Lower leg skin (tissue), 4 donors: Measurements from ENCODE around the gene BSPRY. TPM values are rescaled to one million over a fixed set of nuclear protein-coding genes. Genes with fewer than 3 reads are reported as not detected.
"Not testable (repeated sequence)": the region's sequence is repeated elsewhere in the genome, so short reads cannot be mapped to it uniquely, and the experiment has no call there.

ENCODE experiments used
- DNase-seq, 2 donors: peaks; one replicate each; pipeline ENCODE4 v3.0.0-alpha.2; 2019; ENCODE audit warnings: low spot score in 2 of 2
- H3K4me3 ChIP-seq: fragments of 200-600 bp; sonication (generic); 2 replicates; pipeline ENCODE4 v1.5.1; 2017; ENCODE audit warnings: mild to moderate bottlenecking, low read depth; ENCODE audit not compliant: poor library complexity, severe bottlenecking
- POLR2A ChIP-seq, 2 donors: fragments of 450-650 bp; IDR thresholded peaks; one replicate each; pipeline ENCODE4 v1.6.1; 2016 to 2017; ENCODE audit warnings: antibody characterized with exemption in 2 of 2, mild to moderate bottlenecking in 1 of 2, moderate library complexity in 1 of 2
- WGBS, 2 donors: methylation state at CpG; one replicate each; pipeline ENCODE4 v1.1.5; 2018; 5-methylcytosine and 5-hydroxymethylcytosine counted together
- intact Hi-C: fragments of 100-400 bp; cut with DNase I; formaldehyde crosslinking; loops from one replicate; pipeline ENCODE4 v1.15.0; 2023; ENCODE audit warnings: low total_unique reads
- total RNA-seq, 4 donors: library from RNA; depleted of rRNA; stranded (reverse); fragments of >200 nt; gene quantifications; one replicate each; pipeline ENCODE4 v1.1.0, GENCODE V29; 2016
- TF ChIP-seq, protein P1 (sequence below), 3 donors: fragments of 450-650 bp; IDR thresholded peaks; one replicate each; pipeline ENCODE4 v1.5.1; 2016; ENCODE audit warnings: antibody characterized with exemption in 3 of 3, mild to moderate bottlenecking in 3 of 3, moderate library complexity in 2 of 3

BSPRY gene
- total RNA-seq, 4 donors from 2014 or later: 36.9 to 56.9 (median 43.4) TPM

DNA sequence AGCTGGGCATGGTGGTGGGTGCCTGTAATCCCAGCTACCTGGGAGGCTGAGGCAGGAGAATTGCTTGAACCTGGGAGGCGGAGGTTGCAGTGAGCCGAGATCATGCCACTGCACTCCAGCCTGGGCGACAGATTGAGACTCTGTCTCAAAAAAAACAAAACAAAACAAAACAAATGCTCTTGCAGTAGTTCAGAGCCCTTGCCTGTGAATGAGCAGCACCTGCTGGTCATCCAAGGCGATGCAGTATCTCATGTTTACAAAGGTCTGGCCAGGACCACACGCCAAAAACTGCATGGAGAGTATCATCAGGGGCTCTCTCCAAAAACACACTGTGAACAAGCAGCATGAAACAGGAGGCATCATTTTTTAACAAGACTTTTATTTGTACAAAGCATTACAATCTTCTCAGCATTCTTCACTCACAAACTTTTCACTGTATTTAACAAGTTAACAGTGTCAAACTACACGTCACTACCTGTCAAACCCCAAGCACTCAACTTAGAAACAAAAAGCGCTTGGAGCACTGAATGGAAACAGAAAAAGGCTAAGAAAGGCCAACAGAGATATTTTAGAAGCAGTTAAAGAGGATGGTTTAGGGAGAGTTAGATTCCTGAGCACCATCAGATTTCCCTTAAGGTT lies 57.7 kb downstream of the BSPRY start:
- TF ChIP-seq, protein P1, sequence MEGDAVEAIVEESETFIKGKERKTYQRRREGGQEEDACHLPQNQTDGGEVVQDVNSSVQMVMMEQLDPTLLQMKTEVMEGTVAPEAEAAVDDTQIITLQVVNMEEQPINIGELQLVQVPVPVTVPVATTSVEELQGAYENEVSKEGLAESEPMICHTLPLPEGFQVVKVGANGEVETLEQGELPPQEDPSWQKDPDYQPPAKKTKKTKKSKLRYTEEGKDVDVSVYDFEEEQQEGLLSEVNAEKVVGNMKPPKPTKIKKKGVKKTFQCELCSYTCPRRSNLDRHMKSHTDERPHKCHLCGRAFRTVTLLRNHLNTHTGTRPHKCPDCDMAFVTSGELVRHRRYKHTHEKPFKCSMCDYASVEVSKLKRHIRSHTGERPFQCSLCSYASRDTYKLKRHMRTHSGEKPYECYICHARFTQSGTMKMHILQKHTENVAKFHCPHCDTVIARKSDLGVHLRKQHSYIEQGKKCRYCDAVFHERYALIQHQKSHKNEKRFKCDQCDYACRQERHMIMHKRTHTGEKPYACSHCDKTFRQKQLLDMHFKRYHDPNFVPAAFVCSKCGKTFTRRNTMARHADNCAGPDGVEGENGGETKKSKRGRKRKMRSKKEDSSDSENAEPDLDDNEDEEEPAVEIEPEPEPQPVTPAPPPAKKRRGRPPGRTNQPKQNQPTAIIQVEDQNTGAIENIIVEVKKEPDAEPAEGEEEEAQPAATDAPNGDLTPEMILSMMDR (IDR thresholded peaks at IDR 0.05): peak in 1 of 3 donors; percentile 70
- peak in 1 of 2 donors; percentile 51 for DNase-seq
- 24 to 26% methylated on average over 7 of the region's 7 CpGs for WGBS, 2 donors
- intact Hi-C loops: loop anchor here (5.0 kb wide), 1 partner anchor 100 kb away; no protein-coding TSS in a partner anchor
- H3K4me3 ChIP-seq: not testable (repeated sequence)

DNA sequence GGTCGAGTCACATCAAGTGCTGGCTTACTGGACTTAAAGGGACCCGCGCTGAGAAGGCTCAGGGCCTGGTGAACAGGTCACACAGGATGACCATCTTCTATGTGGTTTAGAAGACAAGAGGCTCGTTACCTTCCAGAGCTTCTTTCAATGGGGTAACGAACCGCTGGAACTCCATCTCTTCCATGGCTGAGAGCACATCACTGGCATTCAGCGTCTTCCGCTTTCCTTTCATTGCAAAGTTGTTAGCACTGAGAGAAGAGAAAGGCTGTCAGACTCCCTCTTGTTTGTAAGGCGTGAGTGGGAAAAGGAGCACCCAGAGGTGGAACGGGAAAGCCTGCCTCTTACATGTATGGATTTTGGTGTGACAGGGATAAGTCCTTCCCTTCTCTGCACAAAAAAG lies 60.1 kb downstream of the BSPRY start:
- H3K4me3 ChIP-seq: peak overlapping the region; percentile 75
- 34 to 37% methylated on average over 10 of the region's 10 CpGs for WGBS, 2 donors
- TF ChIP-seq POLR2A (IDR thresholded peaks at IDR 0.05): no peak
- TF ChIP-seq, protein P1 (IDR thresholded peaks at IDR 0.05): no peak
- DNase-seq: no peak
- intact Hi-C loops: loop anchor here (5.0 kb wide), 1 partner anchor 102 kb away; no protein-coding TSS in a partner anchor

DNA sequence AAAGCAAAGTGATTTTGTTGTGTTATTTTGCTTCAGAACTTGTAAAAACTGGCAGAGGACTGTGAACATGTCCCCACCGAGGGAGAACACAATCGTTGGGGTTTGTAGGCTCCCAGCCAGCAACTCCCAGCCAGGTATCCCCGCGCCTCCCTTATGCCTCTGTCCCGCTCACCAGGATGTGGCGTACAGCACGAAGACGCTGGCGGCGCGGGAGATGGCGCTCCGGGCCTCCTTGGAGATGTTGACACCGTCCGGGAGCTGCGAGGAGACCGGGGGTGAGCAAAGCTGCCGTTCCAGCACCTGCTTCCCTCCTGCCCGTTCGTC lies 60.5 kb downstream of the BSPRY start:
- peak overlapping the region; percentile 75 for H3K4me3 ChIP-seq
- no peak for TF ChIP-seq POLR2A (IDR thresholded peaks at IDR 0.05)
- TF ChIP-seq, protein P1 (IDR thresholded peaks at IDR 0.05): no peak
- no peak for DNase-seq
- intact Hi-C loops: loop anchor here (5.0 kb wide), 1 partner anchor 103 kb away; no protein-coding TSS in a partner anchor
- 0% methylated on average over 9 to 13 of the region's 20 CpGs for WGBS, 2 donors

DNA sequence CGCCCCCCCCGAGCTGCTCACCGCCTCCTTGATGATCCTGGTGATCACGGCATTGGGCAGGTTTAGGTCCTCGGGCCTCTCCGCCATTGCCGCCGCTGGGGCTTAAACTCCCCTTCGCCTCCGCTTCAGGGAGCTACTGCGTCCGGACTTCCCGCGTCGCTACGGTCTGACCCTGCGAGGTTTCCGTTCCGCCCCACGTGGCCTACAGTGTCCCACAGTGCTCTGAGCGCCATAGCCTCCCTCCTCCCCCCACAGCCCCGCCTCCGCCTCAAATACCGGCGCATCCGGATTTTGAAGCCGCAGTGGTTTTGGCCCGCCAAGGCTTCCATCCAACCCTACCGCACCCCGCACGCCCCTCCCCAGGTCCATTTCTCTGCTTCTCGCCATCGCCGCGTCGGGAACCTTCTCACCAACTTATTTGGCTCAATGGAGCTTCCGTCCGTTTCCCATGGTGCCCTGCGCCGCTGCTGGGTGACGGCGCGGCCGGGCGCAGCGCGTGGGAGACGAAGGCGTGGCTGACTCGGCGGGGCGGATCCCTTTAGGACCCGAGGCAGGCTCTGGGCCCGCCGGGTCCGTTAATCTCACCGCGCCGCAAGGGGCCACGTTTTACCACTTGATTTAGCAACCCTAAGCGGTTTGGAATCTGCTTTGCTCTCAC lies 61.0 kb downstream of the BSPRY start, which contains the start of the genes C9orf43 and POLE3:
Gene C9orf43 (plus strand): TSS at position 541 of the 658 bp plus-strand sequence. CDS start 2,747 bp downstream, outside the sequence.
Gene POLE3 (minus strand): TSS at position 469 of the 658 bp plus-strand sequence. CDS start 382 bp downstream, at position 87.
- intact Hi-C loops: no loop called here
- peak within 1 kb of the TSS; percentile 75 for H3K4me3 ChIP-seq
- TF ChIP-seq, protein P1 (IDR thresholded peaks at IDR 0.05): no peak
- no peak for TF ChIP-seq POLR2A (IDR thresholded peaks at IDR 0.05)
- 0 to 1% methylated on average over 43 to 58 of the region's 61 CpGs for WGBS, 2 donors
- DNase-seq: peak; percentile 93 to 99

- H3K4me3 ChIP-seq: no peak overlapping the region
- WGBS, 2 donors: 44 to 46% methylated on average over 3 of the region's 3 CpGs
- no peak for TF ChIP-seq POLR2A (IDR thresholded peaks at IDR 0.05)
- TF ChIP-seq, protein P1 (IDR thresholded peaks at IDR 0.05): no peak
- intact Hi-C loops: no loop called here
- no peak for DNase-seq
Measured at GRCh38 chr9:113416149-113416721, 66.9 kb downstream of the BSPRY start.
